SK-N-MC (cell line): Measurements from ENCODE around the gene LUZP2.

Experiments used
- EZH2 ChIP-seq: fragments of 200-600 bp; sonication (generic); IDR thresholded peaks from one replicate; pipeline ENCODE4 v1.6.1; 2017; ENCODE audit warnings: antibody characterized with exemption
- FOXP2 ChIP-seq: optimal IDR thresholded peaks from 2 replicates; pipeline ENCODE3; 2011; ENCODE audit warnings: mild to moderate bottlenecking, moderate library complexity; ENCODE audit not compliant: insufficient read depth; ENCODE audit errors: extremely low read length, control extremely low read depth
- POLR2AphosphoS5 ChIP-seq: IDR thresholded peaks from 2 replicates; pipeline ENCODE4 v1.6.1; 2012; ENCODE audit warnings: mild to moderate bottlenecking, low read depth, low read length, borderline replicate concordance

GRCh38 chr11:24859801-24860300 lies 363.0 kb downstream of the LUZP2 start:
- TF ChIP-seq POLR2AphosphoS5, result no peak
- no peak for TF ChIP-seq EZH2
- no peak for TF ChIP-seq FOXP2
